CD4-positive, CD25-positive, alpha-beta regulatory T cell (primary cell): ENCODE measurements around the gene FABP3. TPM values are rescaled to one million over a fixed set of nuclear protein-coding genes. Genes with fewer than 3 reads are reported as not detected.

Experiments used
- ATAC-seq, 2 donors: fragments of 150-1000 bp; cut with Tn5 transposase; one replicate each; pipeline ENCODE4 v1.10.0; 2021; ENCODE audit warnings: low read depth in 2 of 2, moderate number of reproducible peaks in 2 of 2, moderate library complexity in 1 of 2
- DNase-seq, 3 donors: peaks; one replicate each; pipeline versions ENCODE4 v3.0.0 to v3.0.0-alpha.2; 2012 to 2022; ENCODE audit warnings: mixed read lengths in 1 of 3
- H3K27ac ChIP-seq: one replicate; pipeline ENCODE4 v1.7.0; 2013; ENCODE audit warnings: mild to moderate bottlenecking, low read length; ENCODE audit not compliant: insufficient read depth, poor library complexity, severe bottlenecking
- H3K27me3 ChIP-seq: one replicate; pipeline ENCODE4 v1.7.0; 2013; ENCODE audit warnings: low read length; ENCODE audit not compliant: control insufficient read depth, insufficient read depth
- H3K36me3 ChIP-seq: one replicate; pipeline ENCODE4 v1.7.0; 2013; ENCODE audit warnings: mild to moderate bottlenecking, low read length, moderate library complexity; ENCODE audit not compliant: control insufficient read depth, insufficient read depth
- H3K4me1 ChIP-seq: 2 replicates; pipeline ENCODE4 v1.7.0; 2013; ENCODE audit warnings: mild to moderate bottlenecking, low read length; ENCODE audit not compliant: insufficient read depth, control insufficient read depth, poor library complexity, severe bottlenecking
- H3K4me3 ChIP-seq: one replicate; pipeline ENCODE4 v1.7.0; 2013; ENCODE audit warnings: low read depth, mild to moderate bottlenecking, low read length, moderate library complexity
- H3K9me3 ChIP-seq, 2 experiments: 1 replicate in 1 of 2; 2 replicates in 1 of 2; pipeline ENCODE4 v1.7.0; 2013; ENCODE audit warnings: low read length in 2 of 2, mild to moderate bottlenecking in 1 of 2, moderate library complexity in 1 of 2; ENCODE audit not compliant: control insufficient read depth in 2 of 2
- H3K27ac Mint-ChIP-seq, 3 donors: one replicate each; pipeline ENCODE4 v1.8.0; 2020 to 2022; ENCODE audit warnings: mild to moderate bottlenecking in 3 of 3, mixed read lengths in 3 of 3, moderate library complexity in 2 of 3
- H3K27me3 Mint-ChIP-seq: one replicate; pipeline ENCODE4 v1.8.0; 2022; ENCODE audit warnings: mild to moderate bottlenecking, mixed read lengths
- H3K36me3 Mint-ChIP-seq: one replicate; pipeline ENCODE4 v1.8.0; 2020; ENCODE audit warnings: mixed read lengths
- H3K4me1 Mint-ChIP-seq, 4 donors: one replicate each; pipeline ENCODE4 v1.8.0; 2020 to 2022; ENCODE audit warnings: mixed read lengths in 4 of 4, mild to moderate bottlenecking in 1 of 4
- H3K4me3 Mint-ChIP-seq, 4 donors: one replicate each; pipeline ENCODE4 v1.8.0; 2020 to 2022; ENCODE audit warnings: mild to moderate bottlenecking in 4 of 4, mixed read lengths in 4 of 4, moderate library complexity in 3 of 4
- H3K9me3 Mint-ChIP-seq, 7 donors: one replicate each; pipeline ENCODE4 v1.8.0; 2020 to 2022; ENCODE audit warnings: mixed read lengths in 7 of 7, mild to moderate bottlenecking in 3 of 7, moderate library complexity in 2 of 7
- polyA plus RNA-seq, 4 donors: library from polyadenylated mRNA; unstranded; fragments of 300-500 nt; fragmentation: Illumina TruSeq; gene quantifications; one replicate each; pipeline ENCODE4 v1.2.3, GENCODE V29; 2021
- total RNA-seq: library from RNA; stranded (reverse); gene quantifications from one replicate; pipeline ENCODE4 v1.2.3, GENCODE V29; 2022

The FABP3 gene
- total and polyA plus RNA-seq, 5 donors from 2014 or later = not detected

DNA sequence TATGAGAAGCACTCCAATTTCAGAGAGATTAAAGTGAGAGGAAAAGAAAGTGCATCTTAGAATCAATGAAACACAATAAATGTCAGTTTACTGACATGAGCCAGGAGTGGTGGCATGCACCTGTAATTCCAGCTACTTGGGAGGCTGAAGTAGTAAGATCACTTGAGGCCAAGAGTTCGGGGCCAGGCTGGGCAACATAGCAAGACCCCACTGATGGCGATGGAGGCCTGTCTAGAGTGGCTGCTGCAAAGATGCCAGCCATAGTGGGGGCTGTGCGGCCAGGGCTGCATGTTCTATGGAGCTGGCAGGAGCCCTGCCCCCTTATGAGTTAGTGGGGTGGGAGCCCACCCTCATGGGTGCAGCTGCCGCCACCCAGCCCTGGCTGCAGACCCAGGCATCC, 48.8 kb downstream of the FABP3 start:
- H3K9me3 Mint-ChIP-seq = no peaks in the 10 kb centered on the region
- no peak overlapping the region for H3K27ac Mint-ChIP-seq
- H3K4me1 Mint-ChIP-seq = no peaks in the 10 kb centered on the region
- no peak overlapping the region for H3K4me3 Mint-ChIP-seq
- no peak overlapping the region for H3K4me3 ChIP-seq
- H3K9me3 ChIP-seq = no peaks in the 10 kb centered on the region
- H3K27me3 ChIP-seq = no peaks in the 10 kb centered on the region
- no peaks in the 10 kb centered on the region for H3K4me1 ChIP-seq
- peaks cover 38% of the 10 kb centered on the region for H3K36me3 Mint-ChIP-seq
- H3K27me3 Mint-ChIP-seq = no peaks in the 10 kb centered on the region
- no peak for DNase-seq
- ATAC-seq = no peak
- no peak overlapping the region for H3K27ac ChIP-seq
- H3K36me3 ChIP-seq = peaks cover 22% of the 10 kb centered on the region

DNA sequence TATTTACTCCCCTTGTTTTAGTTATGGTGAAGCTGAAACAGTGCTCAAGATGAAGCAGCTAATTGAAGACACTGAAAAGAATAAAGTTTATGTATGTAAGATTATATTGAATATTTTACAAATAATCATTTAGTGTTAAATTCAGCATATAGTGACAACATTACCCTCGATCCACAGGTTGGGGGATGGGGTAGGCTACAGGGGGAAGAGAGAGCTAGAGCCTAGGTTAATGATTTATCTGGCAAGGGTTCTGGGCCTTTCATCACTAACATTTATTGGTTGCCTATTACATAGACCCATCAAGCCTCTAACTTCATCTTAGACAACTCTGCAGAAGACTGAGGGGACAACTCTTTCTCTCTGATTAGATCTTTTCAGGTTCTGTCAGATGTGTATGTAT, 54.7 kb downstream of the FABP3 start:
- Histone ChIP-seq H3K36me3 (peaks cover 54% of the 10 kb centered on the region), H3K4me3 (no peak overlapping the region), H3K4me1 (no peaks in the 10 kb centered on the region), H3K27me3 (no peaks in the 10 kb centered on the region), H3K9me3 (no peaks in the 10 kb centered on the region), H3K27ac (no peak overlapping the region)
- H3K36me3 Mint-ChIP-seq = peaks cover 50% of the 10 kb centered on the region
- ATAC-seq = no peak
- no peaks in the 10 kb centered on the region for H3K4me1 Mint-ChIP-seq
- H3K27ac Mint-ChIP-seq = no peak overlapping the region
- no peaks in the 10 kb centered on the region for H3K27me3 Mint-ChIP-seq
- H3K4me3 Mint-ChIP-seq = no peak overlapping the region
- no peaks in the 10 kb centered on the region for H3K9me3 Mint-ChIP-seq
- DNase-seq = no peak

DNA sequence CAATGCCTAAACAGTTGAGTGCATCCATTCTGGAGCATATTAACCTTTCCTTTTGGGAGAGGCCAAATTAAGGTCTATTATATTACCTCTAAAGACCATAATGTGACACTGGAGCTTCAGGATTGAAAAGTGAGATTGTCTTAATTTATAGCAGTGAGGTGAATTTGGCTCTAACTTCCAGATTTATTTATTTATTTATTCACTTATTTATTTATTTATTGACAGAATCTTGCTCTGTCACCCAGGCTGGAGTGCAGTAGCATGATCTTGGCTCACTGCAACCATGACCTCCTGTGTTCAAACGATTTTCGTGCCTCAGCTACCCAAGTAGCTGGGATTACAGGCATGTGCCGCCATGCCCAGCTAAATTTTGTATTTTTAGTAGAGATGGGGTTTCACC, 57.0 kb downstream of the FABP3 start:
- H3K27ac Mint-ChIP-seq = no peak overlapping the region
- H3K4me1 ChIP-seq = no peaks in the 10 kb centered on the region
- peaks cover 0 to 7% (median 1%) of the 10 kb centered on the region in 4 donors for H3K4me1 Mint-ChIP-seq
- DNase-seq (no peak), ATAC-seq (no peak)
- H3K27ac ChIP-seq = no peak overlapping the region
- H3K27me3 ChIP-seq = no peaks in the 10 kb centered on the region
- no peak overlapping the region for H3K4me3 ChIP-seq
- peaks cover 47% of the 10 kb centered on the region for H3K36me3 Mint-ChIP-seq
- no peaks in the 10 kb centered on the region for H3K9me3 Mint-ChIP-seq
- H3K27me3 Mint-ChIP-seq = no peaks in the 10 kb centered on the region
- peaks cover 64% of the 10 kb centered on the region for H3K36me3 ChIP-seq
- H3K4me3 Mint-ChIP-seq = no peak overlapping the region
- H3K9me3 ChIP-seq = no peaks in the 10 kb centered on the region

Other genes starting within 250 kb of the FABP3 start
- gene NKAIN1, start 133.2 kb downstream of the FABP3 start, total RNA-seq = not detected
- gene NKAIN1, start 133.2 kb downstream of the FABP3 start, polyA plus RNA-seq = not detected
- gene SNRNP40, start 76.3 kb downstream of the FABP3 start, total RNA-seq = 48.3 TPM
- 100 to 1,000 TPM; 102 to 128 (median 109) TPM for gene SNRNP40, start 76.3 kb downstream of the FABP3 start, polyA plus RNA-seq
- gene ZCCHC17, start 76.0 kb downstream of the FABP3 start, total RNA-seq = 14.3 TPM
- 10 to 100 TPM; 43.5 to 58.6 (median 48.4) TPM for gene ZCCHC17, start 76.0 kb downstream of the FABP3 start, polyA plus RNA-seq
- gene SERINC2, start 40.1 kb upstream of the FABP3 start, total RNA-seq = not detected
- under 1 TPM in 1 of 4 donors, not detected in 3; 0.08 TPM for gene SERINC2, start 40.1 kb upstream of the FABP3 start, polyA plus RNA-seq
- gene TINAGL1, start 203.4 kb upstream of the FABP3 start, total RNA-seq = not detected
- not detected for gene TINAGL1, start 203.4 kb upstream of the FABP3 start, polyA plus RNA-seq
- gene HCRTR1, start 244.6 kb upstream of the FABP3 start, total RNA-seq = not detected
- gene HCRTR1, start 244.6 kb upstream of the FABP3 start, polyA plus RNA-seq = not detected